Measurements from ENCODE around the gene TMEM132C. TPM values are rescaled to one million over a fixed set of nuclear protein-coding genes. Genes with fewer than 3 reads are reported as not detected.

TMEM132C gene
- total RNA-seq, 1 experiment from 2014 or later: not detected

DNA sequence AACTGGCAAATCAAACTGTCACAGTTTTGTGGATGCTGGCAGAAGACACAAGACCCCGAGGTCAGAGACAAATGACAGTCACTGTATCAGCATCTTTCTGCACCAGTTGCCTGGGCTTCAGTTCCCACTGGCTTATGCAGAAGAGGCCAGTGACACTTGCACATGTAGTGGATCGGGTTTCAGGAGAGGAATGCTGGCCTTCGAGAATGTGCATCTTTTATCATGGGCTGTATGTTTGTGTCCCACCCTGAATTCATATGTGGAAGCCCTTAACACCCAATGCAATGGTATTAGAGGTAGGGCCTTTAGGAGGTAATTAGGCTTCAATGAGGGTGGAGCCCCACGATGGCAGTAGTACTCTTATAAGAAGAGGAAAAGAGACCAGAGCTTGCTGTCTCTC lies 405.9 kb downstream of the TMEM132C start (continued):
- TF ChIP-seq, protein P1, sequence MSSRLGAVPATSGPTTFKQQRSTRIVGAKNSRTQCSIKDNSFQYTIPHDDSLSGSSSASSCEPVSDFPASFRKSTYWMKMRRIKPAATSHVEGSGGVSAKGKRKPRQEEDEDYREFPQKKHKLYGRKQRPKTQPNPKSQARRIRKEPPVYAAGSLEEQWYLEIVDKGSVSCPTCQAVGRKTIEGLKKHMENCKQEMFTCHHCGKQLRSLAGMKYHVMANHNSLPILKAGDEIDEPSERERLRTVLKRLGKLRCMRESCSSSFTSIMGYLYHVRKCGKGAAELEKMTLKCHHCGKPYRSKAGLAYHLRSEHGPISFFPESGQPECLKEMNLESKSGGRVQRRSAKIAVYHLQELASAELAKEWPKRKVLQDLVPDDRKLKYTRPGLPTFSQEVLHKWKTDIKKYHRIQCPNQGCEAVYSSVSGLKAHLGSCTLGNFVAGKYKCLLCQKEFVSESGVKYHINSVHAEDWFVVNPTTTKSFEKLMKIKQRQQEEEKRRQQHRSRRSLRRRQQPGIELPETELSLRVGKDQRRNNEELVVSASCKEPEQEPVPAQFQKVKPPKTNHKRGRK (CRISPR knock-in tag; IDR thresholded peaks at IDR 0.05; ENCODE audit: borderline replicate concordance): no peak
- TF ChIP-seq, protein P2, sequence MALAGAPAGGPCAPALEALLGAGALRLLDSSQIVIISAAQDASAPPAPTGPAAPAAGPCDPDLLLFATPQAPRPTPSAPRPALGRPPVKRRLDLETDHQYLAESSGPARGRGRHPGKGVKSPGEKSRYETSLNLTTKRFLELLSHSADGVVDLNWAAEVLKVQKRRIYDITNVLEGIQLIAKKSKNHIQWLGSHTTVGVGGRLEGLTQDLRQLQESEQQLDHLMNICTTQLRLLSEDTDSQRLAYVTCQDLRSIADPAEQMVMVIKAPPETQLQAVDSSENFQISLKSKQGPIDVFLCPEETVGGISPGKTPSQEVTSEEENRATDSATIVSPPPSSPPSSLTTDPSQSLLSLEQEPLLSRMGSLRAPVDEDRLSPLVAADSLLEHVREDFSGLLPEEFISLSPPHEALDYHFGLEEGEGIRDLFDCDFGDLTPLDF (CRISPR knock-in tag; IDR thresholded peaks at IDR 0.05): no peak
- TF ChIP-seq NR1H2 (CRISPR knock-in tag; IDR thresholded peaks at IDR 0.05): no peak
- TF ChIP-seq, protein P3, sequence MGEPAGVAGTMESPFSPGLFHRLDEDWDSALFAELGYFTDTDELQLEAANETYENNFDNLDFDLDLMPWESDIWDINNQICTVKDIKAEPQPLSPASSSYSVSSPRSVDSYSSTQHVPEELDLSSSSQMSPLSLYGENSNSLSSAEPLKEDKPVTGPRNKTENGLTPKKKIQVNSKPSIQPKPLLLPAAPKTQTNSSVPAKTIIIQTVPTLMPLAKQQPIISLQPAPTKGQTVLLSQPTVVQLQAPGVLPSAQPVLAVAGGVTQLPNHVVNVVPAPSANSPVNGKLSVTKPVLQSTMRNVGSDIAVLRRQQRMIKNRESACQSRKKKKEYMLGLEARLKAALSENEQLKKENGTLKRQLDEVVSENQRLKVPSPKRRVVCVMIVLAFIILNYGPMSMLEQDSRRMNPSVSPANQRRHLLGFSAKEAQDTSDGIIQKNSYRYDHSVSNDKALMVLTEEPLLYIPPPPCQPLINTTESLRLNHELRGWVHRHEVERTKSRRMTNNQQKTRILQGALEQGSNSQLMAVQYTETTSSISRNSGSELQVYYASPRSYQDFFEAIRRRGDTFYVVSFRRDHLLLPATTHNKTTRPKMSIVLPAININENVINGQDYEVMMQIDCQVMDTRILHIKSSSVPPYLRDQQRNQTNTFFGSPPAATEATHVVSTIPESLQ (CRISPR knock-in tag; IDR thresholded peaks at IDR 0.05): no peak

DNA sequence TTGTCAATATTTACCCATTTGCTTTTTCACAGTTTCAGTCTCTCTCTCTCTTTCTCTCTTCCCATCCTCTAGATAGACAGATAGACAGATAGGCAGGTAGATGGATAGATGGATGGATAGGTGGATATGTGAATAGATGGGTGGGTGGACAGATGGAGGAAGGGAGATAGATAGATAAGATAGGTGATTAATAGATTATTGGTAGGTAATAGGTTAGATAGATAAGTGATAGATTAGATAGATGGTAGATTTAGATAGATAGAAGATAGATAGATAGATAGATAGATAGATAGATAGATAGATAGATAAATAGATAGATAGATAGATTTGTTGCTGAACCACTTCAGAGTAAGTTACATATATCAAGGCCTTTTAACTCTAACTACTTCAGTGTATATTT lies 408.6 kb downstream of the TMEM132C start:
- H3K4me1 Mint-ChIP-seq: no peaks in the 10 kb centered on the region
- ATAC-seq: no peak
- CTCF ChIA-PET: no interaction called here

More for the DNA sequence above, 408.6 kb downstream of the TMEM132C start:
- Mint-ChIP-seq H3K4me3 (no peak overlapping the region), H3K27ac (no peak overlapping the region), H3K9me3 (peaks cover 85% of the 10 kb centered on the region), H3K27me3 (ENCODE audit: low read depth) (peaks cover 12% of the 10 kb centered on the region), H3K36me3 (peaks cover 69% of the 10 kb centered on the region)
- DNase-seq (ENCODE audit: low spot score): no peak
- TF ChIP-seq GABPB1 (CRISPR knock-in tag; IDR thresholded peaks at IDR 0.05): no peak
- TF ChIP-seq, protein P4, sequence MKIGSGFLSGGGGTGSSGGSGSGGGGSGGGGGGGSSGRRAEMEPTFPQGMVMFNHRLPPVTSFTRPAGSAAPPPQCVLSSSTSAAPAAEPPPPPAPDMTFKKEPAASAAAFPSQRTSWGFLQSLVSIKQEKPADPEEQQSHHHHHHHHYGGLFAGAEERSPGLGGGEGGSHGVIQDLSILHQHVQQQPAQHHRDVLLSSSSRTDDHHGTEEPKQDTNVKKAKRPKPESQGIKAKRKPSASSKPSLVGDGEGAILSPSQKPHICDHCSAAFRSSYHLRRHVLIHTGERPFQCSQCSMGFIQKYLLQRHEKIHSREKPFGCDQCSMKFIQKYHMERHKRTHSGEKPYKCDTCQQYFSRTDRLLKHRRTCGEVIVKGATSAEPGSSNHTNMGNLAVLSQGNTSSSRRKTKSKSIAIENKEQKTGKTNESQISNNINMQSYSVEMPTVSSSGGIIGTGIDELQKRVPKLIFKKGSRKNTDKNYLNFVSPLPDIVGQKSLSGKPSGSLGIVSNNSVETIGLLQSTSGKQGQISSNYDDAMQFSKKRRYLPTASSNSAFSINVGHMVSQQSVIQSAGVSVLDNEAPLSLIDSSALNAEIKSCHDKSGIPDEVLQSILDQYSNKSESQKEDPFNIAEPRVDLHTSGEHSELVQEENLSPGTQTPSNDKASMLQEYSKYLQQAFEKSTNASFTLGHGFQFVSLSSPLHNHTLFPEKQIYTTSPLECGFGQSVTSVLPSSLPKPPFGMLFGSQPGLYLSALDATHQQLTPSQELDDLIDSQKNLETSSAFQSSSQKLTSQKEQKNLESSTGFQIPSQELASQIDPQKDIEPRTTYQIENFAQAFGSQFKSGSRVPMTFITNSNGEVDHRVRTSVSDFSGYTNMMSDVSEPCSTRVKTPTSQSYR (CRISPR knock-in tag; IDR thresholded peaks at IDR 0.05): no peak
- TF ChIP-seq, protein P5, sequence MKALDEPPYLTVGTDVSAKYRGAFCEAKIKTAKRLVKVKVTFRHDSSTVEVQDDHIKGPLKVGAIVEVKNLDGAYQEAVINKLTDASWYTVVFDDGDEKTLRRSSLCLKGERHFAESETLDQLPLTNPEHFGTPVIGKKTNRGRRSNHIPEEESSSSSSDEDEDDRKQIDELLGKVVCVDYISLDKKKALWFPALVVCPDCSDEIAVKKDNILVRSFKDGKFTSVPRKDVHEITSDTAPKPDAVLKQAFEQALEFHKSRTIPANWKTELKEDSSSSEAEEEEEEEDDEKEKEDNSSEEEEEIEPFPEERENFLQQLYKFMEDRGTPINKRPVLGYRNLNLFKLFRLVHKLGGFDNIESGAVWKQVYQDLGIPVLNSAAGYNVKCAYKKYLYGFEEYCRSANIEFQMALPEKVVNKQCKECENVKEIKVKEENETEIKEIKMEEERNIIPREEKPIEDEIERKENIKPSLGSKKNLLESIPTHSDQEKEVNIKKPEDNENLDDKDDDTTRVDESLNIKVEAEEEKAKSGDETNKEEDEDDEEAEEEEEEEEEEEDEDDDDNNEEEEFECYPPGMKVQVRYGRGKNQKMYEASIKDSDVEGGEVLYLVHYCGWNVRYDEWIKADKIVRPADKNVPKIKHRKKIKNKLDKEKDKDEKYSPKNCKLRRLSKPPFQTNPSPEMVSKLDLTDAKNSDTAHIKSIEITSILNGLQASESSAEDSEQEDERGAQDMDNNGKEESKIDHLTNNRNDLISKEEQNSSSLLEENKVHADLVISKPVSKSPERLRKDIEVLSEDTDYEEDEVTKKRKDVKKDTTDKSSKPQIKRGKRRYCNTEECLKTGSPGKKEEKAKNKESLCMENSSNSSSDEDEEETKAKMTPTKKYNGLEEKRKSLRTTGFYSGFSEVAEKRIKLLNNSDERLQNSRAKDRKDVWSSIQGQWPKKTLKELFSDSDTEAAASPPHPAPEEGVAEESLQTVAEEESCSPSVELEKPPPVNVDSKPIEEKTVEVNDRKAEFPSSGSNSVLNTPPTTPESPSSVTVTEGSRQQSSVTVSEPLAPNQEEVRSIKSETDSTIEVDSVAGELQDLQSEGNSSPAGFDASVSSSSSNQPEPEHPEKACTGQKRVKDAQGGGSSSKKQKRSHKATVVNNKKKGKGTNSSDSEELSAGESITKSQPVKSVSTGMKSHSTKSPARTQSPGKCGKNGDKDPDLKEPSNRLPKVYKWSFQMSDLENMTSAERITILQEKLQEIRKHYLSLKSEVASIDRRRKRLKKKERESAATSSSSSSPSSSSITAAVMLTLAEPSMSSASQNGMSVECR (CRISPR knock-in tag; IDR thresholded peaks at IDR 0.05; ENCODE audit: borderline replicate concordance): no peak
- TF ChIP-seq TP53 (CRISPR knock-in tag; IDR thresholded peaks at IDR 0.05): no peak
- no peak for TF ChIP-seq TEAD4 (CRISPR knock-in tag; IDR thresholded peaks at IDR 0.05)
- TF ChIP-seq, protein P6, sequence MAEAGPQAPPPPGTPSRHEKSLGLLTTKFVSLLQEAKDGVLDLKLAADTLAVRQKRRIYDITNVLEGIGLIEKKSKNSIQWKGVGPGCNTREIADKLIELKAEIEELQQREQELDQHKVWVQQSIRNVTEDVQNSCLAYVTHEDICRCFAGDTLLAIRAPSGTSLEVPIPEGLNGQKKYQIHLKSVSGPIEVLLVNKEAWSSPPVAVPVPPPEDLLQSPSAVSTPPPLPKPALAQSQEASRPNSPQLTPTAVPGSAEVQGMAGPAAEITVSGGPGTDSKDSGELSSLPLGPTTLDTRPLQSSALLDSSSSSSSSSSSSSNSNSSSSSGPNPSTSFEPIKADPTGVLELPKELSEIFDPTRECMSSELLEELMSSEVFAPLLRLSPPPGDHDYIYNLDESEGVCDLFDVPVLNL (CRISPR knock-in tag; IDR thresholded peaks at IDR 0.05; ENCODE audit: borderline replicate concordance, low read depth): no peak
- TF ChIP-seq TCF7 (CRISPR knock-in tag; IDR thresholded peaks at IDR 0.05; ENCODE audit: low read depth): no peak
- POLR2A ChIA-PET: no interaction called here

Data from WTC11 (cell line).